Panc1 (cell line): Measurements from ENCODE around the gene JADE3. TPM values are rescaled to one million over a fixed set of nuclear protein-coding genes. Genes with fewer than 3 reads are reported as not detected.
A peak's percentile ranks its signal among the peaks of the same experiment; 100 is the strongest.
"Not testable (repeated sequence)": the region's sequence is repeated elsewhere in the genome, so short reads cannot be mapped to it uniquely, and the experiment has no call there.

Source experiments
- ATAC-seq: fragments of 200-7000 bp; cut with Tn5 transposase; 2 replicates; pipeline ENCODE4 v1.9.1; 2020; ENCODE audit warnings: mild to moderate bottlenecking, moderate library complexity
- BruUV-seq: library from RNA; stranded (reverse); fragments of 400-500 nt; replicated peaks from 2 replicates; lab custom pipeline; 2021; lab: Mats Ljungman, UMichigan
- CTCF ChIA-PET: fragments of 300-600 bp; sonication (Branson Sonifier 250); formaldehyde crosslinking; loops from one replicate; lab custom pipeline; 2022; ENCODE audit warnings: antibody characterized with exemption; lab: Charles Lee
- POLR2A ChIA-PET: fragments of 300-600 bp; sonication (Branson Sonifier 250); formaldehyde crosslinking; loops from one replicate; lab custom pipeline; 2022; ENCODE audit warnings: antibody characterized with exemption; lab: Charles Lee
- DNase-seq: peaks from one replicate; pipeline ENCODE4 v3.0.0-alpha.2; 2010; ENCODE audit warnings: low read depth, low spot score
- H3K27ac ChIP-seq: 2 replicates; pipeline ENCODE4 v1.5.1; 2011; ENCODE audit warnings: mild to moderate bottlenecking, low read length, inconsistent platforms
- H3K27me3 ChIP-seq: fragments of 200-500 bp; sonication (Bioruptor generic); 2 replicates; pipeline ENCODE4 v1.6.0; 2014; ENCODE audit warnings: low read length, inconsistent platforms; ENCODE audit not compliant: control insufficient read depth, insufficient read depth
- H3K36me3 ChIP-seq: fragments of 200-500 bp; sonication (Bioruptor generic); 2 replicates; pipeline ENCODE4 v1.5.1; 2014; ENCODE audit warnings: inconsistent platforms, mild to moderate bottlenecking, low read length, moderate library complexity; ENCODE audit not compliant: control insufficient read depth, insufficient read depth
- H3K4me1 ChIP-seq: 2 replicates; pipeline ENCODE4 v1.5.1; 2011; ENCODE audit warnings: inconsistent platforms, mild to moderate bottlenecking, low read length, moderate library complexity; ENCODE audit not compliant: control insufficient read depth, insufficient read depth
- H3K4me3 ChIP-seq, 2 experiments: 2 replicates each; pipeline ENCODE4 v1.5.1; 2011 to 2012; ENCODE audit warnings: low read depth in 2 of 2, low read length in 2 of 2, mild to moderate bottlenecking in 2 of 2, inconsistent platforms in 1 of 2, moderate library complexity in 1 of 2
- H3K9me3 ChIP-seq: fragments of 200-500 bp; sonication (Bioruptor generic); 2 replicates; pipeline ENCODE4 v1.5.1; 2014; ENCODE audit warnings: low read depth, mild to moderate bottlenecking, inconsistent platforms, low read length, moderate library complexity; ENCODE audit not compliant: control insufficient read depth, insufficient read depth
- CTCF ChIP-seq: fragments of 450-650 bp; IDR thresholded peaks from 2 replicates; pipeline ENCODE4 v1.5.1; 2017; ENCODE audit warnings: mild to moderate bottlenecking
- POLR2AphosphoS5 ChIP-seq: IDR thresholded peaks from 2 replicates; pipeline ENCODE4 v1.6.1; 2012; ENCODE audit warnings: mild to moderate bottlenecking, low read depth, low read length, moderate library complexity
- REST ChIP-seq, 2 experiments: IDR thresholded peaks; 2 replicates each; pipeline ENCODE4 v1.6.1; 2011 to 2012; ENCODE audit warnings: low read depth in 2 of 2, control low read depth in 1 of 2, low read length in 1 of 2, mild to moderate bottlenecking in 1 of 2, moderate library complexity in 1 of 2; ENCODE audit not compliant: insufficient read depth in 1 of 2
- SIN3A ChIP-seq: IDR thresholded peaks from 2 replicates; pipeline ENCODE4 v1.6.1; 2012; ENCODE audit warnings: low read depth, mild to moderate bottlenecking, low read length, moderate library complexity, borderline replicate concordance; ENCODE audit not compliant: insufficient read depth
- TCF7L2 ChIP-seq: IDR thresholded peaks from 2 replicates; pipeline ENCODE4 v1.6.1; 2011; ENCODE audit warnings: mild to moderate bottlenecking, low read depth, low read length, inconsistent platforms
- in situ Hi-C: cut with HindIII; loops from 2 replicates; pipeline ENCODE4 v1.10.0; 2016; ENCODE audit warnings: low sequenced_read_pairs, low pct_unique_long_range_greater_than_20kb
- intact Hi-C: fragments of 100-400 bp; cut with micrococcal nuclease; formaldehyde crosslinking; loops from one replicate; pipeline ENCODE4 v1.10.0; 2022; ENCODE audit not compliant: unreplicated experiment
- total RNA-seq: library from RNA; stranded (reverse); gene quantifications from one replicate; pipeline ENCODE4 v1.2.1, GENCODE V29; 2021; ENCODE audit not compliant: unreplicated experiment

Gene JADE3
- total RNA-seq, 1 experiment from 2014 or later, result 22.2 TPM

- POLR2A ChIA-PET, result no interaction called here
These were observed 55.3 kb downstream of the JADE3 start for GRCh38 chrX:46967547-46967946.

GRCh38 chrX:46977046-46977445 lies 64.8 kb downstream of the JADE3 start:
- ATAC-seq, in situ Hi-C loops, H3K27me3 ChIP-seq, H3K36me3 ChIP-seq, DNase-seq, H3K9me3 ChIP-seq, intact Hi-C loops, POLR2A ChIA-PET, H3K27ac ChIP-seq, BruUV-seq, H3K4me3 ChIP-seq, CTCF ChIA-PET: not testable (repeated sequence)
- H3K4me1 ChIP-seq, result peaks cover 12% of the 10 kb centered on the region; the same call in 1 of the 2 replicates

More at GRCh38 chrX:46967547-46967946, 55.3 kb downstream of the JADE3 start:
- no peak for DNase-seq
- Histone ChIP-seq H3K36me3 (no peaks in the 10 kb centered on the region), H3K27me3 (no peaks in the 10 kb centered on the region), H3K9me3 (no peaks in the 10 kb centered on the region), H3K4me3 (no peak overlapping the region), H3K4me1 (no peaks in the 10 kb centered on the region; the same call in 1 of the 2 replicates), H3K27ac (no peak overlapping the region)
- ATAC-seq, result no peak
- CTCF ChIA-PET, result no interaction called here
- intact Hi-C loops (no loop called here), in situ Hi-C loops (no loop called here)
- no TSS peak for BruUV-seq
- no peak for TF ChIP-seq CTCF
- TF ChIP-seq REST (IDR thresholded peaks at IDR 0.05; ENCODE audit: insufficient read depth in 1 of 2, low read depth in 2 of 2, low read length in 1 of 2), result no peak
- TF ChIP-seq SIN3A, result no peak
- no peak for TF ChIP-seq POLR2AphosphoS5
- TF ChIP-seq TCF7L2, result no peak

- Histone ChIP-seq H3K9me3 (no peaks in the 10 kb centered on the region), H3K36me3 (no peaks in the 10 kb centered on the region), H3K4me1 (peaks cover 12% of the 10 kb centered on the region; the same call in 1 of the 2 replicates), H3K27ac (peak overlapping the region; percentile 66), H3K27me3 (no peaks in the 10 kb centered on the region), H3K4me3 (no peak overlapping the region)
- no TSS peak for BruUV-seq
- ATAC-seq (peak; percentile 96), DNase-seq (peak; percentile 64)
- TF ChIP-seq CTCF, result peak; percentile 84
- TF ChIP-seq REST (IDR thresholded peaks at IDR 0.05; ENCODE audit: insufficient read depth in 1 of 2, low read depth in 2 of 2, low read length in 1 of 2), result no peak
- ChIA-PET POLR2A (no interaction called here), CTCF (no interaction called here)
- in situ Hi-C loops (no loop called here), intact Hi-C loops (loop anchor here (2.0 kb wide), 1 partner anchor 74 kb away; no protein-coding TSS in a partner anchor)
These were observed 66.4 kb downstream of the JADE3 start for GRCh38 chrX:46978341-46979291.
